NT2/D1 (cell line): Measurements from ENCODE around the gene BABAM2.

Experiments used
- SUZ12 ChIP-seq: IDR thresholded peaks from 2 replicates; pipeline ENCODE4 v1.6.1; 2011; ENCODE audit not compliant: insufficient read length, insufficient read depth; ENCODE audit errors: extremely low read depth
- YY1 ChIP-seq: IDR thresholded peaks from 2 replicates; pipeline ENCODE4 v1.6.1; 2011; ENCODE audit not compliant: insufficient read length, insufficient read depth
- ZNF274 ChIP-seq: IDR thresholded peaks from 2 replicates; pipeline ENCODE4 v1.6.1; 2011; ENCODE audit warnings: mild to moderate bottlenecking, low read depth, low read length

DNA sequence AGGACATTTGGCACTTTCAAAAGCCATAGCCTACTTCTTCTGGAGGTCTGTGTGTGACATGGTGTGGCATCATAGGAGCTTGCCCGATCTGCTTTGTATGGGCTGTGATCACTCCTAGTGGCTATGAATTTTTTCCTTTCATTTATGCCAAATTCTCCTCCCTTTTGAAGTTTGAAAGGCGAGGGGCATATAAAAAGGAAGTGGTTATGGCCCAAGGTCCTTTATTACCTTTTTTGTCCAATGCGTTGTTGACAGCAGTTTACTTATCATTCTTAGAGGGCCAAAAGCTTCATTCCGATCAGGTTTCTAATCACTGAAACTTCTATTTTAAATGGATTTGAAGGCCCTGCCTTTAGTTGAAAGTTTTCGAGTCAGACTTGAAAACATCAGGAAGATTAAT is 277.8 kb downstream of the BABAM2 start:
- no peak for TF ChIP-seq YY1
- no peak for TF ChIP-seq SUZ12
- TF ChIP-seq ZNF274, result no peak
